SK-N-SH (cell line): ENCODE measurements around the gene SLC6A3. TPM values are rescaled to one million over a fixed set of nuclear protein-coding genes. Genes with fewer than 3 reads are reported as not detected.

ENCODE experiments used
- CTCF ChIA-PET: fragments of 300-600, 350-600 bp; formaldehyde crosslinking; extraction: SDS; loops from one replicate; lab custom pipeline; 2021; lab: Yijun Ruan, JAX
- POLR2A ChIA-PET: fragments of 350-600 bp; sonication (Branson Sonifier 250); formaldehyde crosslinking; extraction: SDS; loops from one replicate; lab custom pipeline; 2020; ENCODE audit warnings: antibody characterized with exemption, inconsistent platforms; lab: Yijun Ruan, JAX
- DNase-seq: peaks from one replicate; pipeline ENCODE4 v3.0.0; 2012
- H2AFZ ChIP-seq: fragments of 200-600 bp; sonication (generic); 2 replicates; pipeline ENCODE4 v1.8.1; 2016; ENCODE audit warnings: antibody characterized with exemption, mild to moderate bottlenecking, low read depth
- H3F3A ChIP-seq: fragments of 200-600 bp; sonication (generic); replicated peaks from 2 replicates; pipeline ENCODE3; 2016; ENCODE audit warnings: antibody characterized with exemption, mild to moderate bottlenecking; ENCODE audit not compliant: insufficient read depth
- H3K27ac ChIP-seq, 2 experiments: fragments of 200-500 bp in 1 of 2; fragments of 200-600 bp in 1 of 2; sonication (Bioruptor generic) in 1 of 2; sonication (generic), shearing (Covaris generic) in 1 of 2; 2 replicates each; pipeline versions ENCODE4 v1.5.1 to v1.6.1; 2014 to 2016; ENCODE audit warnings: low read depth in 2 of 2, inconsistent platforms in 1 of 2, low read length in 1 of 2, mild to moderate bottlenecking in 1 of 2, mixed read lengths in 1 of 2
- H3K27me3 ChIP-seq: fragments of 200-600 bp; sonication (generic), shearing (Covaris generic); 2 replicates; pipeline ENCODE4 v1.6.1; 2016; ENCODE audit warnings: mixed run types; ENCODE audit not compliant: insufficient read depth
- H3K36me3 ChIP-seq, 2 experiments: fragments of 200-500 bp in 1 of 2; fragments of 200-600 bp in 1 of 2; sonication (Bioruptor generic) in 1 of 2; sonication (generic) in 1 of 2; replicated peaks in 1 of 2; 2 replicates each; pipeline versions ENCODE3 to v1.5.1; 2014 to 2016; ENCODE audit warnings: low read length in 1 of 2, mild to moderate bottlenecking in 1 of 2; ENCODE audit not compliant: insufficient read depth in 2 of 2, control insufficient read depth in 1 of 2
- H3K4me1 ChIP-seq, 2 experiments: fragments of 200-500 bp in 1 of 2; fragments of 200-600 bp in 1 of 2; sonication (Bioruptor generic) in 1 of 2; sonication (generic), shearing (Covaris generic) in 1 of 2; 2 replicates each; pipeline versions ENCODE4 v1.5.1 to v1.6.1; 2014 to 2016; ENCODE audit warnings: low read depth in 1 of 2, low read length in 1 of 2, mixed run types in 1 of 2; ENCODE audit not compliant: insufficient read depth in 2 of 2, control insufficient read depth in 1 of 2
- H3K4me2 ChIP-seq: fragments of 200-600 bp; sonication (generic), shearing (Covaris generic); 2 replicates; pipeline ENCODE4 v1.6.1; 2017; ENCODE audit warnings: mixed run types
- H3K4me3 ChIP-seq, 2 experiments: fragments of 200-500 bp in 1 of 2; fragments of 200-600 bp in 1 of 2; sonication (Bioruptor generic) in 1 of 2; sonication (generic), shearing (Covaris generic) in 1 of 2; 2 replicates each; pipeline versions ENCODE4 v1.5.1 to v1.8.1; 2014 to 2016; ENCODE audit warnings: low read depth in 2 of 2, inconsistent platforms in 1 of 2, low read length in 1 of 2, mild to moderate bottlenecking in 1 of 2, mixed read lengths in 1 of 2, moderate library complexity in 1 of 2
- H3K79me2 ChIP-seq: fragments of 200-600 bp; sonication (generic); 2 replicates; pipeline ENCODE4 v1.8.1; 2017; ENCODE audit warnings: mild to moderate bottlenecking; ENCODE audit not compliant: insufficient read depth
- H3K9ac ChIP-seq: fragments of 200-600 bp; sonication (generic); 2 replicates; pipeline ENCODE4 v1.6.1; 2017; ENCODE audit warnings: mixed run types
- H3K9me2 ChIP-seq: fragments of 200-600 bp; sonication (generic); 2 replicates; pipeline ENCODE4 v1.6.1; 2017; ENCODE audit warnings: mixed run types
- H3K9me3 ChIP-seq: fragments of 200-600 bp; sonication (generic); 2 replicates; pipeline ENCODE4 v1.6.1; 2017; ENCODE audit warnings: mixed run types, mild to moderate bottlenecking, moderate library complexity
- H4K20me1 ChIP-seq: fragments of 200-600 bp; sonication (generic); 2 replicates; pipeline ENCODE4 v1.6.1; 2017; ENCODE audit warnings: mild to moderate bottlenecking, mixed run types; ENCODE audit not compliant: insufficient read depth
- CTCF ChIP-seq: fragments of 200-600 bp; sonication (generic); IDR thresholded peaks from 2 replicates; pipeline ENCODE4 v1.6.1; 2017; ENCODE audit warnings: antibody characterized with exemption, mild to moderate bottlenecking, moderate library complexity
- FOXJ3 ChIP-seq: sonication (generic); formaldehyde crosslinking; IDR thresholded peaks from 2 replicates; pipeline ENCODE4 v1.5.1; 2020; ENCODE audit warnings: mild to moderate bottlenecking, missing genetic modification reagents
- FOXM1 ChIP-seq: IDR thresholded peaks from 2 replicates; pipeline ENCODE4 v1.4.0; 2012; ENCODE audit warnings: low read depth, mild to moderate bottlenecking
- IRF3 ChIP-seq: fragments of 150-350 bp; IDR thresholded peaks from 2 replicates; pipeline ENCODE4 v1.6.1; 2016; ENCODE audit warnings: mild to moderate bottlenecking, low read depth, low read length
- MEF2A ChIP-seq: IDR thresholded peaks from 2 replicates; pipeline ENCODE4 v1.4.0; 2012; ENCODE audit warnings: low read depth, borderline replicate concordance
- NFIC ChIP-seq: IDR thresholded peaks from 2 replicates; pipeline ENCODE4 v1.4.0; 2012; ENCODE audit warnings: borderline replicate concordance
- RCOR1 ChIP-seq: fragments of 150-350 bp; IDR thresholded peaks from 2 replicates; pipeline ENCODE4 v1.6.1; 2017; ENCODE audit warnings: antibody characterized with exemption, low read length
- REST ChIP-seq: IDR thresholded peaks from 2 replicates; pipeline ENCODE4 v1.6.1; 2012; ENCODE audit warnings: mild to moderate bottlenecking, low read depth, low read length, moderate library complexity
- RFX5 ChIP-seq: IDR thresholded peaks from 2 replicates; pipeline ENCODE4 v1.6.1; 2012; ENCODE audit warnings: mild to moderate bottlenecking, improper control_type of control experiment, low read length
- TAF1 ChIP-seq: IDR thresholded peaks from 2 replicates; pipeline ENCODE4 v1.6.1; 2012; ENCODE audit warnings: low read depth, mild to moderate bottlenecking, low read length, moderate library complexity, borderline replicate concordance
- TEAD4 ChIP-seq: IDR thresholded peaks from 2 replicates; pipeline ENCODE4 v1.4.0; 2012; ENCODE audit warnings: mild to moderate bottlenecking, borderline replicate concordance; ENCODE audit not compliant: insufficient read depth
- USF1 ChIP-seq: IDR thresholded peaks from 2 replicates; pipeline ENCODE4 v1.4.0; 2012; ENCODE audit warnings: low read depth, borderline replicate concordance
- whole genome bisulfite sequencing: methylation state at CpG from one replicate; pipeline ENCODE4 v1.1.6; 2017; ENCODE audit warnings: low lambda C conversion rate; 5-methylcytosine and 5-hydroxymethylcytosine counted together
- polyA plus RNA-seq, 3 experiments: library from polyadenylated mRNA; depleted of rRNA; stranded (reverse); fragments of >200 nt; gene quantifications; 2 replicates each; pipeline ENCODE4 v1.2.3, GENCODE V29; 2012

Gene SLC6A3
- polyA plus RNA-seq, 1 of the 3 experiments (the other 2 are of a cell fraction): not detected

GRCh38 chr5:1405539-1406530, 39.4 kb downstream of the SLC6A3 start:
- no peaks in the 10 kb centered on the region for H3F3A ChIP-seq
- no peaks in the 10 kb centered on the region for H3K9me3 ChIP-seq
- no peak overlapping the region for H3K27ac ChIP-seq
- H3K79me2 ChIP-seq: no peaks in the 10 kb centered on the region
- no peaks in the 10 kb centered on the region for H3K36me3 ChIP-seq
- peaks cover 0 to 8% of the 10 kb centered on the region in 2 experiments; a peak in 1 of 4 replicates for H3K4me1 ChIP-seq
- CTCF ChIA-PET: no interaction called here
- TF ChIP-seq FOXM1 (no peak), RCOR1 (no peak), IRF3 (no peak), MEF2A (no peak), RFX5 (no peak), REST (no peak), TAF1 (no peak), USF1 (no peak), FOXJ3 (no peak), CTCF (no peak), NFIC (no peak), TEAD4 (no peak)
- H3K9ac ChIP-seq: no peak overlapping the region
- no peak overlapping the region for H3K4me3 ChIP-seq
- 62% methylated on average over 25 of the region's 40 CpGs for WGBS
- H4K20me1 ChIP-seq: no peaks in the 10 kb centered on the region
- no peak for DNase-seq
- H3K4me2 ChIP-seq: no peak overlapping the region
- H3K9me2 ChIP-seq: no peaks in the 10 kb centered on the region
- POLR2A ChIA-PET: no interaction called here
- no peak overlapping the region for H2AFZ ChIP-seq
- no peaks in the 10 kb centered on the region for H3K27me3 ChIP-seq
